HepG2 (cell line): ENCODE measurements around the gene BRAF. TPM values are rescaled to one million over a fixed set of nuclear protein-coding genes. Genes with fewer than 3 reads are reported as not detected.
"Not testable (repeated sequence)": the region's sequence is repeated elsewhere in the genome, so short reads cannot be mapped to it uniquely, and the experiment has no call there.

Experiments
- ATAC-seq: fragments of 200-7000 bp; cut with Tn5 transposase; 3 replicates; pipeline ENCODE4 v1.9.1; 2020; ENCODE audit warnings: mild to moderate bottlenecking, moderate library complexity
- BruUV-seq: library from RNA; stranded (reverse); fragments of 400-500 nt; replicated peaks from 2 replicates; lab custom pipeline; 2021; lab: Mats Ljungman, UMichigan
- CTCF ChIA-PET: fragments of 300-600 bp; formaldehyde crosslinking; extraction: SDS; loops from one replicate; lab custom pipeline; 2021; ENCODE audit warnings: low total read pairs, inconsistent platforms, low intra/inter-chr PET ratio; lab: Yijun Ruan, JAX
- POLR2A ChIA-PET: fragments of 350-600 bp; sonication (Branson Sonifier 250); formaldehyde crosslinking; loops from one replicate; lab custom pipeline; 2020; ENCODE audit warnings: antibody characterized with exemption, inconsistent platforms; lab: Yijun Ruan, JAX
- DNase-seq: peaks from one replicate; pipeline ENCODE4 v3.0.0-alpha.2; 2015; ENCODE audit warnings: low spot score
- FAIRE-seq: peaks from 3 replicates; lab custom pipeline; 2011; peaks lifted over from hg19 to GRCh38; lab: Jason Lieb, UNC
- H2AFZ ChIP-seq: one replicate; pipeline ENCODE4 v1.6.1; 2011; ENCODE audit warnings: low read length, inconsistent platforms
- H3K27ac ChIP-seq: fragments of 300-600 bp; 3 replicates; pipeline ENCODE4 v1.8.0; 2011; ENCODE audit warnings: mixed run types, mild to moderate bottlenecking, mixed read lengths, low read length, inconsistent platforms; ENCODE audit not compliant: insufficient read depth; ENCODE audit errors: extremely low read length
- H3K27me3 ChIP-seq, 2 experiments: fragments of 200-600 bp in 1 of 2; 2 replicates in 1 of 2; 3 replicates in 1 of 2; pipeline versions ENCODE4 v1.6.0 to v1.8.0; 2011; ENCODE audit warnings: low read length in 2 of 2, mild to moderate bottlenecking in 2 of 2, moderate library complexity in 2 of 2, inconsistent platforms in 1 of 2; ENCODE audit not compliant: insufficient read depth in 2 of 2, control insufficient read depth in 1 of 2
- H3K36me3 ChIP-seq, 2 experiments: fragments of 200-600 bp in 1 of 2; replicated peaks in 1 of 2; 2 replicates in 1 of 2; 3 replicates in 1 of 2; pipeline versions ENCODE4 v1.5.1 to v1.8.0; 2011; ENCODE audit warnings: low read length in 2 of 2, inconsistent platforms in 1 of 2; ENCODE audit not compliant: insufficient read depth in 2 of 2, control insufficient read depth in 1 of 2
- H3K4me1 ChIP-seq: 2 replicates; pipeline ENCODE4 v1.5.1; 2012; ENCODE audit warnings: low read length, inconsistent platforms; ENCODE audit not compliant: insufficient read depth
- H3K4me2 ChIP-seq: 2 replicates; pipeline ENCODE4 v1.6.0; 2011; ENCODE audit warnings: low read depth, low read length, inconsistent platforms
- H3K4me3 ChIP-seq, 3 experiments: fragments of 200-600 bp in 1 of 3; sonication (generic), shearing (Covaris generic) in 1 of 3; replicated peaks in 1 of 3; 2 replicates each; pipeline ENCODE4 v1.5.1; 2011 to 2016; ENCODE audit warnings: low read length in 3 of 3, inconsistent platforms in 2 of 3, low read depth in 2 of 3, mild to moderate bottlenecking in 2 of 3, control low read depth in 1 of 3, mixed read lengths in 1 of 3; ENCODE audit not compliant: insufficient read depth in 1 of 3
- H3K79me2 ChIP-seq: one replicate; pipeline ENCODE4 v1.6.1; 2011; ENCODE audit warnings: low read length, inconsistent platforms; ENCODE audit not compliant: insufficient read depth
- H3K9ac ChIP-seq: 2 replicates; pipeline ENCODE4 v1.6.0; 2011; ENCODE audit warnings: mild to moderate bottlenecking, low read depth, low read length, inconsistent platforms; ENCODE audit not compliant: insufficient read depth
- H3K9me3 ChIP-seq: 2 replicates; pipeline ENCODE4 v1.5.1; 2012; ENCODE audit warnings: mild to moderate bottlenecking, low read length
- H4K20me1 ChIP-seq: 2 replicates; pipeline ENCODE4 v1.6.0; 2011; ENCODE audit warnings: inconsistent platforms, mild to moderate bottlenecking, low read length, moderate library complexity; ENCODE audit not compliant: insufficient read depth
- CBFB ChIP-seq: sonication (generic); formaldehyde crosslinking; IDR thresholded peaks from 2 replicates; pipeline ENCODE4 v1.4.0; 2020; ENCODE audit warnings: missing genetic modification reagents
- GPBP1L1 ChIP-seq: sonication (generic); formaldehyde crosslinking; IDR thresholded peaks from 2 replicates; pipeline ENCODE4 v1.5.0; 2020; ENCODE audit warnings: mild to moderate bottlenecking, missing genetic modification reagents
- IKZF5 ChIP-seq: IDR thresholded peaks from 2 replicates; pipeline ENCODE4 v1.6.1; 2018; ENCODE audit warnings: missing genetic modification reagents, mild to moderate bottlenecking, missing compliant biosample characterization
- PBX2 ChIP-seq: IDR thresholded peaks from 2 replicates; pipeline ENCODE4 v1.6.1; 2016; ENCODE audit warnings: control low read depth
- TFDP2 ChIP-seq: sonication (generic); formaldehyde crosslinking; IDR thresholded peaks from 2 replicates; pipeline ENCODE4 v1.4.0; 2020; ENCODE audit warnings: missing genetic modification reagents
- WGBS: methylation state at CpG from one replicate; pipeline ENCODE4 v1.1.6; 2017; ENCODE audit warnings: low lambda C conversion rate; 5-methylcytosine and 5-hydroxymethylcytosine counted together
- in situ Hi-C: cut with HindIII; loops from 2 replicates; pipeline ENCODE4 v1.10.0; 2017; ENCODE audit warnings: low pct_unique_long_range_greater_than_20kb; ENCODE audit not compliant: extremely low pct_ligation_motif_present
- intact Hi-C: fragments of 100-400 bp; cut with micrococcal nuclease; formaldehyde crosslinking; loops from one replicate; pipeline ENCODE4 v1.10.0; 2022; ENCODE audit not compliant: unreplicated experiment
- polyA plus RNA-seq, 8 experiments: library from polyadenylated mRNA; depleted of rRNA in 3 of 8; stranded (reverse) in 7 of 8; unstranded in 1 of 8; fragments of >200 nt; fragmentation: Illumina TruSeq in 4 of 8; extraction: Trizol in 4 of 8; gene quantifications; 2 replicates each; pipeline versions ENCODE4 v1.2.1 to v1.2.3, GENCODE V29; 2011 to 2016; ENCODE audit warnings: low read depth in 4 of 8, missing spikeins in 1 of 8, mixed read lengths in 1 of 8; ENCODE audit not compliant: insufficient read depth in 1 of 8
- total RNA-seq, 5 experiments: library from RNA; depleted of rRNA; stranded (reverse); fragments of >200 nt; fragmentation: Illumina TruSeq; extraction: Trizol; gene quantifications; 2 replicates each; pipeline ENCODE4 v1.2.3, GENCODE V29; 2016; ENCODE audit warnings: low read depth in 1 of 5

The BRAF gene
- total and polyA plus RNA-seq, 2 of the 13 experiments (the other 11 are each of a cell fraction or from before 2014, with no cell fraction given), result 12.5 to 13.4 TPM

- no peak for TF ChIP-seq PBX2 (CRISPR knock-in tag)
Observed at GRCh38 chr7:140744005-140744404, 180.7 kb downstream of the BRAF start (continued).

- 92% methylated on average over 2 of the region's 4 CpGs for WGBS
- H2AFZ ChIP-seq, H3K9ac ChIP-seq, H3K27ac ChIP-seq, BruUV-seq, CTCF ChIA-PET, ATAC-seq, H3K4me2 ChIP-seq, DNase-seq, H4K20me1 ChIP-seq, intact Hi-C loops, H3K79me2 ChIP-seq, POLR2A ChIA-PET, FAIRE-seq, H3K36me3 ChIP-seq, H3K27me3 ChIP-seq, H3K9me3 ChIP-seq, in situ Hi-C loops, H3K4me3 ChIP-seq: not testable (repeated sequence)
- H3K4me1 ChIP-seq, result peaks cover 13% of the 10 kb centered on the region
Observed at GRCh38 chr7:140743255-140743654, 181.5 kb downstream of the BRAF start.

- no peaks in the 10 kb centered on the region for H3K79me2 ChIP-seq
- no peaks in the 10 kb centered on the region for H3K4me1 ChIP-seq
- ATAC-seq, result no peak
- no peaks in the 10 kb centered on the region for H3K27me3 ChIP-seq
- DNase-seq, result no peak
- ChIA-PET POLR2A (no interaction called here), CTCF (no interaction called here)
- intact Hi-C loops (no loop called here), in situ Hi-C loops (no loop called here)
- H3K9me3 ChIP-seq, result no peaks in the 10 kb centered on the region
- no peak overlapping the region for H3K27ac ChIP-seq
- no peaks in the 10 kb centered on the region for H4K20me1 ChIP-seq
- no peak for FAIRE-seq
- no peak overlapping the region for H3K9ac ChIP-seq
- H3K4me2 ChIP-seq, result no peak overlapping the region
- no peak for TF ChIP-seq TFDP2 (CRISPR knock-in tag)
- TF ChIP-seq GPBP1L1, result no peak
- no peak for TF ChIP-seq CBFB (CRISPR knock-in tag)
- no peak for TF ChIP-seq IKZF5
- no peak overlapping the region for H3K4me3 ChIP-seq
- BruUV-seq, result no TSS peak
- peaks cover 5 to 15% of the 10 kb centered on the region in 2 experiments; a peak in 3 of 5 replicates for H3K36me3 ChIP-seq
- H2AFZ ChIP-seq, result no peak overlapping the region
Observed at GRCh38 chr7:140738280-140738679, 186.4 kb downstream of the BRAF start.
